ENCODE results near the gene KLF11.

KLF11 gene

DNA sequence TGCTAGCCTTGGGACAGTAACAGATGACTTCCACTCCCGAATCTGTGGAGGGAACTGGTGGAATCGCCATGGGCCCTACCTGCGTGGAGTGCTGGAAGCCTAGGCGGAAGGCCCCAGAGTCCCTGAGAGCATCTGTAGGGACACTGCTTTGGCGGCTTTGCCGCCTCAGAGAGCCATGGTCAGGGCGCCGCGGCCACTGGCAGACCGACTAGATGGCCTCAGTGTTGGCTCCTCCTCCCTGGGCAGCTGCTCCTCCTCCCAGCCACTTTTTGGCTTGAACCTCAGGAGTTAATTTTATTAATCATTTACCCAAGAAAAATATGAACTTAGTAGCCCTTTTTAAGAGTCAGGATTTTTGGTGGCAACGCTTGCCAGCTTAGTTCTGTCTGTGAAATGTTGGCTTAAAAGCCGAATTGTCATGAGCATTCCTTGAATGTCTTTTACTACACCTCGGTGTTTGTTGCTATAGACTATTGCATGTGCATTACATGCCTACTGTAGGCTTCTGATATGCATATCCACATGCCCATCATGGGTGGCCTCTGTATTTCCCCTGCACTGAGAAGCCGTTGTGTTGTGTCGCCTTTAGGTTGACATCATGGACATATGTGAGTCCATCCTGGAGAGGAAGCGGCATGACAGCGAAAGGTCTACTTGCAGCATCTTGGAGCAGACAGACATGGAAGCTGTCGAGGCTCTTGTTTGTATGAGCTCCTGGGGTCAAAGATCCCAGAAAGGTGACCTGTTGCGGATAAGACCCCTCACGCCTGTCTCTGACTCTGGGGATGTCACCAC lies 2.4 kb downstream of the KLF11 start:
- no peak for DNase-seq

DNA sequence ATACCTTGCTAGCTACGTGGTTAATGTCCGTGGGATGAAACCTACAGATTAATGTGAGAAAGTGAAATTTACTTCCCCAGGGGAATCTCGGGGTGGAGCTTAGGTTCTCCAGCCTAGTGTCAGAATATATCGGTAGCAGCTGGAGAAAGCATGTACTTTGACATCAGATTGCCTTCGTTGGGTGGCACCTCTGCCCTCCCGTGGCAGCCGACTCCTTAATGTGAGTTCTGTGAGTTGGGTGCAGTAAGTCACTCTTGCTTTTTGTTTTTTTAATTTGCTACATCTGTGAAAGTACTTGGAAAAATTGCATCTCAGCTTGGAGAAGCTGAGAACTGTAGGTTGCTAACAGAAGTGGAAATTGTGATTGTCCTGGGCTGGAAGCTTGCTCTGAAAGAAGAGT lies 3.6 kb downstream of the KLF11 start:
- DNase-seq: no peak

DNA sequence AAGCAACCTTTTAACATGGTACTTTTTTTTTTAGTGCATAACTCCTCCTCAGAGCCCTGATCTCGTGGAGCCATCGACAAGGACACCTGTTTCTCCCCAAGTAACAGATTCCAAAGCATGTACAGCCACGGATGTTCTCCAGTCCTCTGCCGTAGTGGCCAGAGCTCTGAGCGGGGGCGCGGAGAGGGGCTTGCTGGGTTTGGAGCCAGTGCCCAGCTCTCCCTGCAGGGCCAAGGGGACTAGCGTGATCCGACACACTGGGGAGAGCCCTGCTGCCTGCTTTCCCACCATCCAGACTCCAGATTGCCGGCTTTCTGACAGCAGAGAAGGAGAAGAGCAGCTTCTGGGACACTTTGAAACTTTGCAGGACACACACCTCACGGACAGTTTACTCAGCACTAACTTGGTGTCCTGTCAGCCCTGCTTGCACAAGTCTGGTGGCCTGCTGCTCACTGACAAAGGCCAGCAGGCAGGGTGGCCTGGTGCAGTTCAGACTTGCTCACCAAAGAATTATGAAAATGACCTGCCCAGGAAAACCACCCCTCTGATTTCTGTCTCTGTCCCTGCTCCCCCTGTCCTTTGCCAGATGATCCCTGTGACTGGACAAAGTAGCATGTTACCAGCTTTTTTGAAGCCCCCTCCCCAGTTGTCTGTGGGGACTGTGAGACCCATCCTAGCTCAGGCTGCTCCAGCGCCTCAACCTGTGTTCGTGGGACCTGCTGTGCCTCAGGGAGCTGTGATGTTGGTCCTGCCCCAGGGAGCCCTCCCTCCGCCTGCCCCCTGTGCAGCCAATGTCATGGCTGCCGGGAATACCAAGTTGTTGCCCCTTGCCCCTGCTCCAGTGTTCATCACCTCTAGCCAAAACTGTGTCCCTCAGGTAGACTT lies 4.5 kb downstream of the KLF11 start:
- no peak for DNase-seq

DNA sequence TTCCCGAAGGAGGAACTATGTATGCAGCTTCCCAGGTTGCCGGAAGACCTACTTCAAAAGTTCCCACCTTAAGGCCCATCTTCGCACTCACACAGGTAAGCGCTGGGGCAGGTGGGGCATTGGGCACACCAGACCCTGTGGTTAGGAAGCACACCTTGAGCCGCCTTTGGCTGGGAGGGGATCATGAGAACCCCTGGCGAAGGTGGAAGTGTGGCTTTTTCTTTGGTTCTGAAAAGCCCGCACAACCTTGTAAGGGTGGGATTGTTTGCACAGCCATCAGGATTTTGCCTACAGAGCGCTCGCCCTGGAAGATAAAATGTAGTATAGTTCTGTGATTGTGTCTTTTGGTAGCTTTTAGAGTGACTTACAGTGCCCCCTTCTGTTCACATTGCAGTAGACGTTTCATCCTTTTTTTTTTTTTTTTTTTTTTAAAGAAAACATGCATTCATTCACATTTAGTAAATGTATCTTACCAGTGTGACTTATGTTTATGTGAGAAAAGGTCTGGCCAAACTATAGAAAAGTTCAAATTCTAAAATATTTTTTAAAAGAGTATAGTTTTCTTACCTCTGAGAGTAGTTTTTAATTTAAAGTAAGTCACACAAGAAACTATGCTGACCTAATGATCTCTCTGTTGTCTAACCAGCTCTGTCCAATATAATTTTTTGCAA lies 5.3 kb downstream of the KLF11 start:
- peak; percentile 23 for DNase-seq

DNA sequence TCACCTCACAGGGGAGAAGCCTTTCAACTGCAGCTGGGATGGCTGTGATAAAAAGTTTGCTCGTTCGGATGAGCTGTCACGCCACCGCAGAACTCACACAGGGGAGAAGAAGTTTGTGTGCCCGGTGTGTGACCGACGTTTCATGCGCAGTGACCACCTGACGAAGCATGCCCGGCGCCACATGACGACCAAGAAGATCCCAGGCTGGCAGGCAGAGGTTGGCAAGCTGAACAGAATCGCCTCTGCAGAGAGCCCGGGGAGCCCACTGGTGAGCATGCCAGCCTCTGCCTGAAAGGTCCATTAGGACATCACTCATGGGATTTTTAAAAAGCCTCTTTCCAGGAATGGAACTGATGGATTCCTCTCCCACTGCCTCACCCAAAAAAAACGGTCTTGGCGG lies 8.9 kb downstream of the KLF11 start:
- DNase-seq: no peak

DNA sequence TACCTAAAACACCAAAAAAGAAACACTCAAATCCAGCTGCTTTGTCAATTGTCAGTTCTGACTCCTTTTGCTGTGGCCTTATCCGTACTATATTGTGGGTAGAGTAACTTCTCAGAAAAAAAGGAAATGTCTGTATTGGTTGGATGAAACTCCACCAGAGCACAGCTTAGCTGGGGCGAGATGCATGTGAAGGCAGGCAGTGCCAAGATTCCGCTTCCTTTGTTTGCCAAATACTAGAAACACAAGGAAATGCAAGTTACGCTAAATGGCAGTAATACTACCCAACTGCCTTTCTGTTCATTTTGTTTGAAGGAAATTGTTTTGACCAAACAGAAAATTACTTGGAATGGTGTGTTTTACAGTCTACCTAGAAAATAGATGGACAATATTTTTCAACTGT lies 10.0 kb downstream of the KLF11 start:
- no peak for DNase-seq

DNA sequence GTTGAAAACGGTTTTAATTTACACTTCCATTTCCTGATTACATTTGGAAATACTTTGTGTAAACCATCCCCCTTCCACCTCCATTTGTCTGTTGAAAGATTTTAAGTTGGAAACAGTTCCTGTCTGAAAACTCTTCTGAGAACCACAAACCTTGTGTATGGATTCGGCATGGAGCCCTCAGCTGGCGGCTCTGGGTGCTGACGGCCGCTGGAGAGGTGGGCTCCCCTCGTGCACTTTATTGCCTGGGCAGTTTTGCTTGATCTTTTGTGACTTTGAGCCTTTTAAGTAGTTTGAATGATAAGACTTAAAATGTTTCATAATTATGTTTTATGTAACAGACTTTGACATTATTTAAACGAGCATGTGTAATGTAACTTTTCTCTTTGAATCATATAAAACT lies 11.1 kb downstream of the KLF11 start:
- DNase-seq: no peak

DNA sequence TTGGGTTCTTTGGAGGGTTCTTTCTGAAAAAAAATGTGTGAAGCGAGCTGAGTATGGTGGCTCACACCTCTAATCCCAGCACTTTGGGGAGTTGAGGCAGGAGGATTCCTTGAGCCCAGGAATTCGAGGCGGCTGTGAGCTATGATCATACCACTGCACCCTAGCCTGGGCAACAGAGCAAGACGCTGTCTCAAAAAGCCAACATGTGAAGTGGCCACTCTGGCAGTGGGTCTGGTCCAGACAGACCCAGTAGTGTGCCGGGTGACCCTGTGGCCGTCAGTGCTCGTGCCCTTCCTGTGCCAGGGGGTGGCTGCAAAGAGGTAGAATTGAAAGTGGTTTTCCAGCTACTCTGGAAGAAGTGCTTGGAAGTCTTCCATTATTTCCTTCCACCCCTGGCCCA lies 11.6 kb downstream of the KLF11 start:
- DNase-seq: no peak

DNA sequence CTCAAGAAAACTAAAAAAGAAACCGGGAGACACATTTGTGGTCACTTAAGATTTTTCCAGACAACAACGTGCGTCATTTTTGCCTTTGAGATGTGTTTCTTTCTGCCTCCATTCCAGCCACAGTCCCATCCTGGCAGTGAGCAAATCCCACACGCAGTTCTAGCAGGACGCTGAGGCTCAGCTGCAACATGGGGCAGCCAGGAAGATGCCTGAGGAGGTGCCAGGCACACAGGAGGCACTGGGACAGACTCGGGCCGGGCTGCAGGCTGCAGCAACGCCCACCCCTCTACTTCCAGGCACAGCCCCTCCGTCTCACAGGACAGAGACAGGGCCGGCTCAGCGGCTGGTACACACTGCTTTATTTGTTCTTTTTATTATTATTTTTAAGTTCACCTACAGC lies 13.1 kb downstream of the KLF11 start:
- no peak for DNase-seq

DNA sequence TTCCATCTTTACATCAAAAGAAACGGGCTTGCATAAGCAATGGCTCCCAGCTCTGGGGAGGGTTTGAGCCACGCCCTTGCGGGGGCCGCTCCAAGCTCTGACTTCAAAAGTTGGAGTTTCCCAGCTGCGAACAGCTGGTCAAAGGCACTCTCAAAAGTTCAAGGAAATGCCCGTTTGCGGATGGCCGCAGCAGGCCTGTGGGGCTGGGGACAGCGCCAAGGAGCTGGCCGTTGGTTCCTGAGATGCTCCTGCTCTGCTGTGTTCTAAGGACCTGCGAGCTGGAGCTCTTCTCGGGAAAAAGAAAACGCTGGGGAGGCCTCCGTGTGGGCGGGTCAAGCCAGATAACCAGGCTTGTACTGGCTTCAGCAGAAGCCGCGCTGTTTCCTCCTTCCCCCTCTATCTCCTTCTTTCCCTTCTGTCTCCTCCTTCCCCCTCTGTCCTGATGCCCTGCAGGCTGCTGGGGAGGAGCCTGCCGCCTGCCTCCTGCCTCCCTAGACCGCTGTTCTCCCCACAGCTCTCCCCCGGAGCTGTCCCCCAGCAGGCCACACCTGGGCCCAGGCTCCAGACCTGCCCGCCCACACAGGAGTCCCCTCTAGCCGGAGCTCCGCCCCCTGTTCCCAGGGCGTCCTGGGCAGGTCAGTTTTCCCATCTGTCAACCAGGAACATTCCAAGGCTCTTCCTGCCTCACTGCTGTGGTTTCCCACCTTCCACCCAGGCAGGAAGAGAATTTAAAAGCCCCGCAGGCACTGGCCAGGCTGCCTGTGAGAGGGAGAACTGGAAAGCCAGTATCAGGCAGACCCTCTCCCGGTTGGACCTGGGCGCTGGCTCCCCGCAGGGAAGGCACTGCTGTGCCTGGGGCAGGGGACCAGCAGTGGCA lies 14.1 kb downstream of the KLF11 start:
- DNase-seq: peak; percentile 18

DNA sequence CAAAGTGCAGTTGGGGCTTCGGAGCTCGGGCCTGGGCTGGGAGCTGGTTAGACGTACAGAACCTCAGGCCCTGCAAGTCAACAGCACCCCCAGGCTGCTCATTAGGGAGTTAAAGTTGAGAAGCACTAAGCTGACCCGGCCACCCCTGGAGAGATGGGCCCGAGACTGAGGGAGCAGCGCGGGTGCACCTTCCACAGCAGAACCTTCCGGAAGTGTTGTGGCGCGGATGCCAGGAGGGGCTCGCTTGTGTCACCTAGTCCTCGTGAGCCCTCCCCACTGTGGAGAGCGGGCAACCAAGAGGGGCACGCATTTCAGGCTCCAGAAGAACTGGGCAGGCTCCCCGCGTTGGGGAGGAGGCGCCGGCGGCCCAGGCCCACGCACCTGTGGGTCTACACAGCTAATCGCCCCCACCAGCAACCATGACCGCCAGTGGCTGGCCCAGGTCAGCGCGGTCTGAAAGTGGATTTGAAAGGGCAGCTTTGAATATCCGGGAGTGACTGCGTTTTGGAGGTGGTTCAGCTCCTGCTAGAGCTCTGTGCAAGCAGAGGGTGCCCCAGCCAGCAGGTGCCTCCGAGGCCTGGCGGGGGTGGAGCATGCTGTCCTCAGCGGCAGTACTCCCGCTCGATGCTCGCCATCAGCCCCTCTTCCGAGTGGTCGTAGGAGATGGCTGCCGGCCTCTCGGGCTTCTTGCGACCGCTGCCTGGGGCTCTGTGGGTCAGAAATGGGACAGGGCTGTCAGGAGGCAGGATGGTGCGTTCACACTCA lies 15.1 kb downstream of the KLF11 start:
- DNase-seq: no peak

DNA sequence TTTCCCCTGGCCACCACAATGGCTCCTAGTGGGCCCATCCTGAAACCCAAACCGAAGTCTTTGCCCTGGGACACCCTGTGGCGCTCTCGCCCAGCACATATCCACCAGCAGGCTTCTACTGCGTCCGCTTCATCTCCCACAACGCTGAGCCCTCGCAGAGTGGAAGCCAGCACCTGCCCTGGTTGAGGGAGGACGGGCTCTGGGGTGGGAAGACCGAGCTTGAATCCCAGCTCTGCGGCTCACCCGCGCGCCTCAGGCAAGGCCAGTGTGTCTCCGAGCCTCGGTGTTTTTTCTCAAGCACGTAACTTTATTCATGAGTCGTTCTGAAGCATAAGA lies 15.6 kb downstream of the KLF11 start:
- DNase-seq: no peak

DNA sequence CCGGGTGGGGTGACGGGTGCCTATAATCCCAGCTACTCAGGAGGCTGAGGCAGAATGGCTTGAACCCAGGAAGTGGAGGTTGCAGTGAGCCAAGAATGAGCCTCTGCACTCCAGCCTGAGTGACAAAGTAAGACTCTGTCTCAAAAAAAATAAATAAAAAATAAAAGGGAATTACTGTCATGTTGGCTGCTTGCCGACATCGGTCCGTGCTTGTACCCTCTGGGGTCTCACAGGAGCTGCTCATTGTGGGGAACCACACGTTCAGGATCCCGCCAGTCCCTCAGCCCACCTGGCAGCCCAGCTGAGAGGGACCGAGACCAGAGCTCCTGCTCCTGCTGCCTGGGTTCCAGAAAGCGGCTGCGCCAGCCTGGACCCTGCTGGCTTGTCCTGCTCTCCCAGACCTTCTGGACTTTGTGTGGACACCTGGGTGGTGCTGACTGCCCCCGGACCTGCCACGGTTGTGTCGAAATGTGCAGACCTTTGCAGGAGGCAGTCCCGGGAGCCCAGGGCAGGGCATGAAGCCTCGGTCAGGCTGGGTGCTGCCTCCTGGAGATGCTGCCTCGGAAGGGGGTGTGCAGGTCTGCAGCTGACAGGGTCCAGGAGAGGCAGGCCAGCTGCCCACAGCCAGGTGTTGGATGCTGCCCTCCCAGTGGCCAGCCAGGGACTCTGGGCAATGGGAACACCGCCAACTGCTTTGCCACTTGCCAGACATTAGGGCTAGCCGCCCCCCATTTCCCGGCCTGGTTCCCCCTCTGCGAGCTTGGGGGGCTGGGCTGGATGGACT lies 16.4 kb downstream of the KLF11 start:
- no peak for DNase-seq

DNA sequence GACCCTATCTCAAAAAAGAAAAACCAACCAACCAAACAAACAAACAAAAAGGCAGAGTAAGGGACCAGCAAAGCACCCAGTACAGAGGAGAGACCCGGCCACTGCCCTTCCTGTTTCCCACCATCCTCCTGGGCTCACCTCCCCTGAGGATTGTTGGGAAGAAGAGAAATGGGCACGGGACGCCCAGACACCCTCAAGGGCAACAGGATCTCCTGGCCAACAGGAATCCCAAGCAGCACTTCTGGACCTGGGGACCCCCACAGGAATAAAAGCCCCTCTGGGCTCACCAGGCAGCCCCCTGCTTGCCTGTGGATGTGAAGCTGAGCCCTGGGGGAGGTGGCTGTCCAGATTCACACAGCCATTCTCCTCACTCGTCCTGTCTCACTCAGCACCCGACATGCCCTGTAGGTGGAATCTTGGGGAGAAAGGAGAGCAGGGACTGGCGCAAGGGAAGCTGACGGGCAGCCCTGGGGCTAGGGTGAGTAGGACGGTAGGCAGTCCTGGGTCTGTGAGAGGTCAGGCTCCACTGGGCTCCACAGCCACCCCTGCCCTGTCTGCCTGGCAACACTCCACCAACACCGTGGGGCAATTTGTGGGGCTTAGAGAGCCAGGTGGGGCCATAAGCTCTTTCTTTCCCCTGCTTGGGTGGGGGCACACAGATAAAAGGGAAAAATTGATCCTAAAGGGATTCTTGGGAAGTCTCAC lies 18.0 kb downstream of the KLF11 start:
- DNase-seq: no peak

DNA sequence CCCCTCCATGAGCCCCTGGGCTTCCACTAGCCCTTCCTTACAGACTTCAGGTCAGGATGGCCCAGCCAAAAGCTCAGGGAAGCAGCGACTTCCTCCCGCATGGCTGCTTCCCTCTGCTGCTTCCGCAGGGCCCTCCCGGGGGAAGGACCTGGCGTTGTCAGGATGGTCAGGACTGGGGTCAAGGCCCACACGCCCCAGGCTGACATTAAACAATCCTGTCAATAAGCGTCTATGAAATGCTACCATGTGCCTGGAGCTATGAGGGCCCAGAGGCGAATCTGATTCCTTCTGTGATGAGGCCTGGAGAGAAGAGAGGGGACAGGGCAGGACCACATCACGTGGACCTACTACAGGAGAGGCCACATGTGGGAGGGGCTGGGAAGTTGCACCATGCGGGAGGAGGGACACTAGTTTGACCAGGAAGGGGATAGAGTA lies 19.6 kb downstream of the KLF11 start:
- no peak for DNase-seq

DNA sequence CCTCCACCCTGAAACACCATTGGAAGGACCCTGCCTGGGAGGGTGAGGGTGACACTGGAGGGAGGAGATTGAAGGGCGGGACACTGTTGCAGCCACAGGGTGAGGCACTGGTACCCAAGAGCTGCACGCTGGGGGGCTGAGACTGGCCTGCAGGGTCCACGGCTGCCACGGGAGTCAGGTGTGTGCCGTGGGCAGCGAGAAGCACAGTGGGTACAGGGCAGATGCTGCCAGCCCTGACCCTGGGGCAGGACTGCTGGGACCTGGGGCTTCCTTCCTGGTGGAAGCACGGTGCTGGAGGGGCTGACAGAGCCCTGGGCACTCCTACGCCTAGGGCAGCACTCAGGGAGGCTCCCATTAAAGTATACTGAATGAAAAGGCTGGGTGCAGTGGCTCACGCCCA lies 20.2 kb downstream of the KLF11 start:
- DNase-seq: no peak

DNA sequence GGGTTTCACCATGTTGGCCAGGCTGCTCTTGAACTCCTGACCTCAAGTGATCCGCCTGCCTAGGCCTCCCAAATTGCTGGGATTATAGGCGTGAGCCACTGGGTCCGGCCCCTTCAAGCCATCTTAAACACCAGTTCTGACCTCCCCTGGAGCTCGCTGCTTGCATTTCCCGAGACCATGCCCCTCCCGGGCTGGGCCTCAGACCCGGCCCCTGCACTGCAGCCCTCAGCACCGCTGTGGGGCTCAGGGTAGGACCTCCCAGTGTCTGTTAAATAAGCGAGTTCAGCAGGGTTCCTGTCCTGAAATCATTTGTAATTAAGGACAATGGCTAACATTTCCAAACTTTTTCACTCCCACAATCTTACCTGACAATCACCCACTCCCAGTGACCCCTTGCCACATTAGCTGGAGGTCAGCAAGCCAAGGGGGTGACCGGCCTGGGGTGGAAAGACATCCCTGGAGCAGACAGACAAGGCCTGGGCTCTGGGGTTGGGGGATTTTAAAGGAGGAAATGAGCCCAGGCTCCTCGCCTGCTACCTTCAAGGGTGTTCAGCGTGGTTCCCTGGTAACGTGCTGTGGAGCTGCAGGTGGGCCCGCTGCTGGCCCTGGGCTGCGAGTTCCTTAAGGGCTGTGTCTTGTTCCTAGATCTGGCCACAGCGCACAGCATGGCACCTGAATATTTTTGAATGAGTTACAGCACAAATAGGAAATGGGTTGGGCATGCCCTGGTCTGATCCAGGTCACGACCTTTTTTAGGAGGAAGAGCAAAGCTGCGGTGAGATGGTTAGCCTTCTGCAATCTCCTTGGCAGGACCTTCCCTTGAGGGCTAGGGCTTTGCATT lies 21.8 kb downstream of the KLF11 start:
- DNase-seq: no peak

DNA sequence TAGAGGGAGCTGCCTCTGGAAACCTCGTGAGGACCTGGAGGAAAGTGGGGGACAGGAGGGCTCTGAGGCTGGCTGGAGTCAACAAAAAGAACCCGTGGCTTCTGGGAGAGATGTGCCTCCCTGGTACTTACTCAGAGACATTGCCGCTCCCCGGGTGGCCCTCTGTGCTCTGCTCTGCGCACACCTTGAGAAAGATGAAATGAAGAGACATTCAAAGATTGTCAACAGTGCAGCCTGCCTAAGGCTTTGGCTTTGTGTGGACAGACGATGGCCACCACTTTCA lies 22.4 kb downstream of the KLF11 start:
- no peak for DNase-seq

DNA sequence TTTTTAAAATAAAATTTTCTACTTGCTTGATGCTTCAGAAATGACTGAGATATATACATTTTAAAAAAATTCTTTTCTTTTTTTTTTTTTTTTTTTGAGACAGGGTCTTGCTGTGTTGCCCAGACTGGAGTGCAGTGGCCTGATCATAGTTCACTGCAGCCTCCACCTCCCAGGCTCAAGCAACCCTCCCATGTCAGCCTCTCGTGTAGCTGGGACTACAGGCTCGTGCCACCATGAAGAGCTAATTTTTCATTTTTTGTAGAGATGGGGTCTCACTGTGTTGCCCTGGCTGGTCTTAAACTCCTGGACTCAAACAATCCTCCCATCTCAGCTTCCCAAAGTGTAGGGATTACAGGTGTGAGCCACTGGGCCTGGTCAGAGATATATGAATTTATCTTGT lies 24.0 kb downstream of the KLF11 start:
- DNase-seq: no peak

DNA sequence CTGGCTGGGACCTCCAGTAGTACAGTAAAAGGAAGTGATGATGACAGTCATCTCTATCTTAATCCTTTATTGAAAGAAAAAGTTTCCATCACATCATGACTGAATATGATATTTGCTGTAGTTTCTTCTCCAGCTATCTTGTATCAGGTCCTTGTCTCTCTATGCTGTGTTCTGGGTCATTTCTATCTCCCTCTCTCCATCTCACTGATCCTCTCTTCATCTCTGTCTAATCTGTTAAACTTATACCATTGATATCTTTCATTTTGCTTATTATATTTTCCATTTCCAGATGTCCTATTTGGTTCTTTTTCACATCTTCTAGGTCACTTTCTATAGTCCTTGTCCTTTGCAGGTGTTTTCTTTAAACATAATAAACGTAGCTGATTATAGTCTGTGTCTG lies 24.5 kb downstream of the KLF11 start:
- no peak for DNase-seq
